H4 (cell line): ENCODE measurements around the gene LCN1. TPM values are rescaled to one million over a fixed set of nuclear protein-coding genes. Genes with fewer than 3 reads are reported as not detected.
"Not testable (repeated sequence)": the region's sequence is repeated elsewhere in the genome, so short reads cannot be mapped to it uniquely, and the experiment has no call there.

ENCODE experiments used
- DNase-seq: peaks from one replicate; pipeline ENCODE4 v3.0.0-alpha.2; 2015; ENCODE audit warnings: low spot score
- total RNA-seq: library from RNA; depleted of rRNA; stranded (reverse); fragments of >200 nt; shearing (Covaris generic); gene quantifications from 2 replicates; pipeline ENCODE4 v1.2.3, GENCODE V29; 2014

LCN1 gene
- total RNA-seq, 1 experiment from 2014 or later, result not detected

- DNase-seq, result peak; percentile 48
Measured at GRCh38 chr9:135504262-135505243, 16.7 kb upstream of the LCN1 start.

- DNase-seq, result no peak
Measured at GRCh38 chr9:135505406-135506187, 15.6 kb upstream of the LCN1 start.

GRCh38 chr9:135506327-135507103, 14.7 kb upstream of the LCN1 start:
- no peak for DNase-seq

- DNase-seq, result no peak
Measured at GRCh38 chr9:135507104-135508035, 13.9 kb upstream of the LCN1 start.

DNA sequence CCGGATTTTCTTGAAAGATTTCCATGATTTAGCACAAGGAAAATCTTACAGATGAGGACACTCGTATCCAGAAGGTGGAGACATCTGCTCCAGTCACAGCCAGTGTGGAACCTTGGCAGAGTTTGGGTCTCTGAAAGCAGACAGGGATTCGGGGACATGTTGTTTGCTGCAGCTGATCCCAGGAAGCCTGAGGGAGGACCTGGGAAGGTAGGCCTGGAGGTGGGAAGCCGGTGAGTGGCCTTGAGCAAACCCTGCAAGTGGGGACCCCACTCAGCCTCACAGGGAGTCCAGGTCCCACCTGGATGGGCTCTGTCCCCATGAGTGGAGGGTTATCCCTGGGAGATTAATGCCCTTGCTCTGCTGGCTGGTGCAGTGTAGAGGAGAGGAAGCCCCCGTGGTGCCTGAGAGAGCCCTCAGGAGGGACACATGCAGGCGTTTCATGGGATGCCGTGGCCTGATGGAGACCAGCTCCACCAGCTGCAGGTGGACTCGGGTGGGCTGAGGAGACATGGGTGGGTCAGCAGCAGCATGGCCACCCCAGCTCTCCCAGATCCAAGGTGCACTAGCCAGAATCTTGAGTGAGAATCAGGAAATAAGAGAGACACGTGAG, 12.9 kb upstream of the LCN1 start:
- no peak for DNase-seq

- no peak for DNase-seq
Measured at GRCh38 chr9:135509458-135509857, 11.8 kb upstream of the LCN1 start.

DNA sequence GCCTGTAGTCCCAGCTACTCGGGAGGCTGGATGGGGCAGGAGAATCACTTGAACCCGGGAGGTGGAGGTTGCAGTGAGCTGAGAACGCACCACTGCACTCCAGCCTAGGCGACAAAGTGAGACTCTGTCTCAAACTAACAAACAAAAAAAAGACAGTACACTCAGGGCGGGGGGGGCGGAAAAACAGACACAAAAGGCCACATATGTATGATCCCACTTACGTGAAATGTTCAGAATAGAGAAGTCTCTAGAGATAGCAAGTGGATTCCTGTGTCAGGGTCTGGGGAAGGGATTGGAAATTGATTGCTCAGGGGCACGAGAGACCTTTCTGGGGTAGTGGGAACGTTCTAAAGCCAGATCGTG, 9.0 kb upstream of the LCN1 start:
- no peak for DNase-seq

GRCh38 chr9:135512904-135513303, 8.3 kb upstream of the LCN1 start:
- no peak for DNase-seq

DNA sequence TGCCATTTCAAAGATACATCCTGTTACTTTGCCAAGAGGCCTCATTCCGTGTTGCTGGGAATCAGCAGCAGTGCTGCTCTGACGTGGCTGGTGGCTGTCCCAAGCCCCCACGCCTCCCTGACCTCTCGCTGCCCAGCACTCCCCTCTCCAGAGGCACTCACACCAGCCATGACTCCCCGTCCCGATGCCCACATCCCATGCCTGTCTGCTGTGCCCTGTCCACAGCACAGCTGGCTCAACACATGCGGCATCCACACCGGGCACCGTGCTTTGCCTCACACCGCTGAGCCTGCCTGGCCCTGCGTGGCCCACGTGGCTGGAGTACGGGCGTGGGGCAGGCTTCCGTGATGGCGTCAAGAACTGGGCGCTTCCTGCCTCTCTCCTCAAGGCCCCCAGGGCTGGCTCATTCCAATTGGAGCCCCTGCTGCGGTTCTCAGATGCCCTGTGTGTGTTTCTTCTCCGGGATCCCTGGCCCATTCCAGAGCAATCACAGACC, 7.8 kb upstream of the LCN1 start:
- DNase-seq, result no peak

GRCh38 chr9:135513906-135514305, 7.3 kb upstream of the LCN1 start:
- not testable (repeated sequence) for DNase-seq

- DNase-seq, result no peak
Measured at GRCh38 chr9:135514342-135515082, 6.7 kb upstream of the LCN1 start.

GRCh38 chr9:135515083-135515951, 5.9 kb upstream of the LCN1 start:
- DNase-seq, result no peak

- no peak for DNase-seq
Measured at GRCh38 chr9:135516132-135516860, 4.9 kb upstream of the LCN1 start.

GRCh38 chr9:135517407-135517822, 3.8 kb upstream of the LCN1 start:
- DNase-seq, result no peak

- DNase-seq, result no peak
Measured at GRCh38 chr9:135519179-135519971, 1.9 kb upstream of the LCN1 start.

- no peak for DNase-seq
Measured at GRCh38 chr9:135521608-135522095, 412 bp downstream of the LCN1 start.
